ENCODE measurements around the gene KCNMA1.

KCNMA1 gene

DNA sequence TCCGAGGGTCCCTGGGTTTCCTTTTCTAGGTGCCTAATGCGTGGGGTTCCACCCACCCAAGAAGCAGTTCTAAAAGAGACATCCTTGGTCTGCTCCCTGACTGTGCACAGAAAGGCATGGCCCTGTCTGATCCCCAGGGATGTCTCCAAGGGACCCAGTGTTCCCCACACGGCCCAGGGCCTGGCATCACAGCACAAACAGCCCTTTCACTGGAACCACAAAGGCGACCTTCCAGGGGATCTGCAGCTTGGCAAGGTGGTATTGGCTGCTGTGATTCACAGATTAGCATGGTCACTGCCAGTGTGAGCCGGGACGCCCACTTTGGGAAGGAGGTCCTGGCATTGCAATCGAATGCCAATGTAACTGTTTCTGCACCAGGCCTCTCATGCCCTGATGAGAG lies 6.4 kb downstream of the KCNMA1 start:
- TF ChIP-seq, protein P1, sequence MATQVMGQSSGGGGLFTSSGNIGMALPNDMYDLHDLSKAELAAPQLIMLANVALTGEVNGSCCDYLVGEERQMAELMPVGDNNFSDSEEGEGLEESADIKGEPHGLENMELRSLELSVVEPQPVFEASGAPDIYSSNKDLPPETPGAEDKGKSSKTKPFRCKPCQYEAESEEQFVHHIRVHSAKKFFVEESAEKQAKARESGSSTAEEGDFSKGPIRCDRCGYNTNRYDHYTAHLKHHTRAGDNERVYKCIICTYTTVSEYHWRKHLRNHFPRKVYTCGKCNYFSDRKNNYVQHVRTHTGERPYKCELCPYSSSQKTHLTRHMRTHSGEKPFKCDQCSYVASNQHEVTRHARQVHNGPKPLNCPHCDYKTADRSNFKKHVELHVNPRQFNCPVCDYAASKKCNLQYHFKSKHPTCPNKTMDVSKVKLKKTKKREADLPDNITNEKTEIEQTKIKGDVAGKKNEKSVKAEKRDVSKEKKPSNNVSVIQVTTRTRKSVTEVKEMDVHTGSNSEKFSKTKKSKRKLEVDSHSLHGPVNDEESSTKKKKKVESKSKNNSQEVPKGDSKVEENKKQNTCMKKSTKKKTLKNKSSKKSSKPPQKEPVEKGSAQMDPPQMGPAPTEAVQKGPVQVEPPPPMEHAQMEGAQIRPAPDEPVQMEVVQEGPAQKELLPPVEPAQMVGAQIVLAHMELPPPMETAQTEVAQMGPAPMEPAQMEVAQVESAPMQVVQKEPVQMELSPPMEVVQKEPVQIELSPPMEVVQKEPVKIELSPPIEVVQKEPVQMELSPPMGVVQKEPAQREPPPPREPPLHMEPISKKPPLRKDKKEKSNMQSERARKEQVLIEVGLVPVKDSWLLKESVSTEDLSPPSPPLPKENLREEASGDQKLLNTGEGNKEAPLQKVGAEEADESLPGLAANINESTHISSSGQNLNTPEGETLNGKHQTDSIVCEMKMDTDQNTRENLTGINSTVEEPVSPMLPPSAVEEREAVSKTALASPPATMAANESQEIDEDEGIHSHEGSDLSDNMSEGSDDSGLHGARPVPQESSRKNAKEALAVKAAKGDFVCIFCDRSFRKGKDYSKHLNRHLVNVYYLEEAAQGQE (IDR thresholded peaks at IDR 0.05; ENCODE audit: low read depth), result no peak
- TF ChIP-seq EP300 (IDR thresholded peaks at IDR 0.05; ENCODE audit: borderline replicate concordance), result no peak
- no peak for TF ChIP-seq CEBPB (IDR thresholded peaks at IDR 0.05)

DNA sequence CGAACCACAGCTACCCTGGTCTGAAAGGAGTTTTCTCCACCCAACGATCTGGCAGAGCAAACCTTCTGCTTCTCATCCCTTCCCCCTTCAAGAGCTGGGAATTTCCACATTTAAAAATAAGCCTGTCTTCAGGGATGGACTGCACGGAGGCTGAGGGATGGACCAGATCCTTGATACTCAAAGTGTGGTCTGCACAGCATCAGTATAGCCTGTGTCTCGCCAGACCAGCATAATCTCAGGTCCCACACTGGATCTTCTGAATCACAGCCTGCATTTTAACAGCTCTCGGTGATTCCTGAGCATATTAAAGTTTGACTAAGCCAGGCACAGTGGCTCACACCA lies 7.1 kb downstream of the KCNMA1 start:
- no peak for TF ChIP-seq EGR1 (IDR thresholded peaks at IDR 0.05)
- TF ChIP-seq CEBPB (IDR thresholded peaks at IDR 0.05), result no peak
- TF ChIP-seq ZBTB7A (IDR thresholded peaks at IDR 0.05; ENCODE audit: low read depth), result no peak
- TF ChIP-seq RAD21 (IDR thresholded peaks at IDR 0.05; ENCODE audit: low read depth), result no peak
- no peak for TF ChIP-seq TCF12 (IDR thresholded peaks at IDR 0.05; ENCODE audit: low read depth)
- no peak for TF ChIP-seq TEAD4 (IDR thresholded peaks at IDR 0.05)
- no peak for TF ChIP-seq CREB1 (IDR thresholded peaks at IDR 0.05; ENCODE audit: low read depth)
- TF ChIP-seq, protein P2, sequence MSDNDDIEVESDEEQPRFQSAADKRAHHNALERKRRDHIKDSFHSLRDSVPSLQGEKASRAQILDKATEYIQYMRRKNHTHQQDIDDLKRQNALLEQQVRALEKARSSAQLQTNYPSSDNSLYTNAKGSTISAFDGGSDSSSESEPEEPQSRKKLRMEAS (IDR thresholded peaks at IDR 0.05), result no peak
- no peak for TF ChIP-seq NFIC (IDR thresholded peaks at IDR 0.05)

DNA sequence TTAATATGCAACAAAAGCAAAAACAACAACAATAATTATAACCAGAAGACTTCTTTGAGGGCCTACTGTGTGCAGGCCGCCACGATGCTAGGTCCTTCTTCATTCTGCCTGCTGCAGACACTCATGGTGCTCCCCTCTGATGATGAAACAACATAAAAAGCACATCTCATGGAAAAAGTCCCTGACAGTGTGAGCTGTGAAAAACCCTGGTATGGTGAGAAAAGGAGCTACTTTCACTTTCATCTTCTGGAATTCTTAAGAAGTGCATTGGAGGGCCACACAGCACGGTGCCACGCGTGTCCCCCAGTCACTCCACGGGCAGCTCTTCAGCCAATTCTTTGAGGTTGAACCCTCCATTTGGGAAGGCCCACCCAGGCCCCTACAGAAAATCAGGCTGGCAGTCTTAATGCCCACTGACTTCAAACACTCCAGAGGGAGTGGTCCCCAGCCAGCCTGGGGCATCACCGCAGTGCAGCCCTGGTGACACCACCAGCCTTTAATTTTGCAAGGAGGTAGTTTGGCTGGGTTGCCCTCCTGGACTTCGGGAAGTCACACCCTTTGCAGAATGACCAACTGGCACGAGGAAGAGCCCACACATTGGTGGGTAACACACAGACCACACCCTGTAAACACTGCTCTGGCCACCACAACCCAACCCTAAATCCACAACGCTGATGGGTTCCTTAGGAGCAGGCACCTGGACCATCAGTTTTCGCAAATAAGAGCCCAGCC lies 7.7 kb downstream of the KCNMA1 start:
- no peak for TF ChIP-seq ZBTB7A (IDR thresholded peaks at IDR 0.05; ENCODE audit: low read depth)
- TF ChIP-seq CREB1 (IDR thresholded peaks at IDR 0.05; ENCODE audit: low read depth), result no peak
- no peak for TF ChIP-seq EGR1 (IDR thresholded peaks at IDR 0.05)
- TF ChIP-seq NFIC (IDR thresholded peaks at IDR 0.05), result no peak
- TF ChIP-seq YY1 (IDR thresholded peaks at IDR 0.05; ENCODE audit: low read depth), result no peak
- TF ChIP-seq TAF1 (IDR thresholded peaks at IDR 0.05; ENCODE audit: low read depth), result no peak
- no peak for TF ChIP-seq RAD21 (IDR thresholded peaks at IDR 0.05; ENCODE audit: low read depth)
- no peak for TF ChIP-seq TEAD4 (IDR thresholded peaks at IDR 0.05)
- TF ChIP-seq, protein P1 (IDR thresholded peaks at IDR 0.05; ENCODE audit: low read depth), result no peak
- TF ChIP-seq, protein P3, sequence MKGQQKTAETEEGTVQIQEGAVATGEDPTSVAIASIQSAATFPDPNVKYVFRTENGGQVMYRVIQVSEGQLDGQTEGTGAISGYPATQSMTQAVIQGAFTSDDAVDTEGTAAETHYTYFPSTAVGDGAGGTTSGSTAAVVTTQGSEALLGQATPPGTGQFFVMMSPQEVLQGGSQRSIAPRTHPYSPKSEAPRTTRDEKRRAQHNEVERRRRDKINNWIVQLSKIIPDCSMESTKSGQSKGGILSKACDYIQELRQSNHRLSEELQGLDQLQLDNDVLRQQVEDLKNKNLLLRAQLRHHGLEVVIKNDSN (IDR thresholded peaks at IDR 0.05), result no peak
- no peak for TF ChIP-seq EP300 (IDR thresholded peaks at IDR 0.05; ENCODE audit: borderline replicate concordance)
- TF ChIP-seq CEBPB (IDR thresholded peaks at IDR 0.05), result no peak

DNA sequence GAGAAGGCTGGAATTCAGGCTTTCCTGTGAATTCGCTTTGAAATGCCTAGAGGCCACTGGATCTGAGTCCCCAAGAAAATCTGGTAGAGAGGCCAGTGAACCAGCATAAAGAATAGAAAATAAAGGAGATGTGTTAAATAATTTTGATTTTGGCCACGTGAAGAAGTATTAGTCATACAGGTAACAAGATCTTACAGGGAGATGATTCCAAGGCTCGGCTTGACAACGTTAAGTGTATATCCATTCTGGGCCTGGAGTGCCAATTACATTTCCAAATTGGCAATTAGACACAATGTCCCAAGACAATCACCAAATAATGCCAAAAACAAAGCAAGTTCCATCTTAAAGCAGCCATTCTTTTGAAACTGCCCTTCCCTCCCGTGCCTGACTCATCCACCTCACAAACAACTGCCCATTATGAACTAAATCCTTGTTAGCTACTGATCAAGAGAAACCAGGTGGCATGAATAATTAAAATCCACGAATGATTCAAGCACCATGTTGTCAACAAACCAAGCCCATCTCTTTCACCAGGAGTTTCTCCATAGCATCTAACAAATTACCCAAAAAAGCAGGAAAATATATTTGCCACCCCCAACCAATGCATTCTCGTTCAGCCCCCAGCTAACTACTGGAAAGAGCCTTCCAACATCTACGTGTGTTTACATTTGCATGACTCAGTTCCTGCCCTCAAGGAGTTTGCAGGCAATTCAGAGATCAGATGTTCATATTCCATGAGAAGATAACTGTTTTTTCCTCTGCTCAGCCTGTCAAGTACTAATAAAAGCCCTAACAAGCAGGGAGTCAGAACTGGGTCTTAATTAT lies 8.5 kb downstream of the KCNMA1 start:
- TF ChIP-seq, protein P1 (IDR thresholded peaks at IDR 0.05; ENCODE audit: low read depth), result no peak
- TF ChIP-seq TAF1 (IDR thresholded peaks at IDR 0.05; ENCODE audit: low read depth), result no peak
- TF ChIP-seq, protein P2 (IDR thresholded peaks at IDR 0.05), result no peak
- no peak for TF ChIP-seq EGR1 (IDR thresholded peaks at IDR 0.05)
- TF ChIP-seq TCF12 (IDR thresholded peaks at IDR 0.05; ENCODE audit: low read depth), result no peak
- TF ChIP-seq YY1 (IDR thresholded peaks at IDR 0.05; ENCODE audit: low read depth), result no peak
- no peak for TF ChIP-seq EP300 (IDR thresholded peaks at IDR 0.05; ENCODE audit: borderline replicate concordance)
- TF ChIP-seq NFIC (IDR thresholded peaks at IDR 0.05), result no peak
- no peak for TF ChIP-seq CEBPB (IDR thresholded peaks at IDR 0.05)
- no peak for TF ChIP-seq RAD21 (IDR thresholded peaks at IDR 0.05; ENCODE audit: low read depth)
- TF ChIP-seq, protein P3 (IDR thresholded peaks at IDR 0.05), result no peak
- TF ChIP-seq FOXM1 (IDR thresholded peaks at IDR 0.05; ENCODE audit: borderline replicate concordance, low read depth), result no peak
- TF ChIP-seq TEAD4 (IDR thresholded peaks at IDR 0.05), result no peak
- TF ChIP-seq CREB1 (IDR thresholded peaks at IDR 0.05; ENCODE audit: low read depth), result no peak
- TF ChIP-seq ZBTB7A (IDR thresholded peaks at IDR 0.05; ENCODE audit: low read depth), result no peak

Measured in Ishikawa (cell line).